Neutrophil (primary cell): ENCODE measurements around the gene NT5DC2.

ENCODE experiments used
- H3K27ac ChIP-seq: fragments of 200-600 bp; sonication (generic); 2 replicates; pipeline ENCODE4 v1.5.1; 2016; ENCODE audit warnings: mild to moderate bottlenecking, moderate library complexity
- H3K27me3 ChIP-seq: fragments of 200-600 bp; sonication (generic); 2 replicates; pipeline ENCODE4 v1.6.0; 2016; ENCODE audit warnings: mild to moderate bottlenecking
- H3K36me3 ChIP-seq: fragments of 200-600 bp; sonication (generic); 2 replicates; pipeline ENCODE4 v1.5.1; 2017
- H3K4me1 ChIP-seq, 2 experiments: fragments of 200-600 bp in 1 of 2; sonication (generic) in 1 of 2; 1 replicate in 1 of 2; 2 replicates in 1 of 2; pipeline versions ENCODE4 v1.5.1 to v1.6.1; 2013 to 2016; ENCODE audit warnings: low read depth in 1 of 2, low read length in 1 of 2, mild to moderate bottlenecking in 1 of 2, moderate library complexity in 1 of 2; ENCODE audit not compliant: control insufficient read depth in 1 of 2, insufficient read depth in 1 of 2
- H3K4me3 ChIP-seq, 2 experiments: fragments of 200-600 bp in 1 of 2; sonication (generic) in 1 of 2; 1 replicate in 1 of 2; 2 replicates in 1 of 2; pipeline ENCODE4 v1.5.1; 2013 to 2016; ENCODE audit warnings: low read depth in 1 of 2, low read length in 1 of 2, mild to moderate bottlenecking in 1 of 2, moderate library complexity in 1 of 2
- H3K9me3 ChIP-seq: fragments of 200-600 bp; sonication (generic); 2 replicates; pipeline ENCODE4 v1.5.1; 2016
- CTCF ChIP-seq: fragments of 200-600 bp; sonication (generic); IDR thresholded peaks from 2 replicates; pipeline ENCODE4 v1.5.1; 2016; ENCODE audit warnings: antibody characterized with exemption

Gene NT5DC2

GRCh38 chr3:52517796-52518722, 15.6 kb downstream of the NT5DC2 start:
- Histone ChIP-seq H3K4me3 (no peak overlapping the region), H3K4me1 (no peaks in the 10 kb centered on the region), H3K36me3 (no peaks in the 10 kb centered on the region), H3K27ac (no peak overlapping the region), H3K9me3 (no peaks in the 10 kb centered on the region), H3K27me3 (peaks cover 4% of the 10 kb centered on the region)
- TF ChIP-seq CTCF, result no peak

GRCh38 chr3:52516509-52517195, 17.0 kb downstream of the NT5DC2 start:
- H3K9me3 ChIP-seq, result no peaks in the 10 kb centered on the region
- no peak for TF ChIP-seq CTCF
- H3K36me3 ChIP-seq, result no peaks in the 10 kb centered on the region

GRCh38 chr3:52515192-52515591, 18.5 kb downstream of the NT5DC2 start:
- no peaks in the 10 kb centered on the region for H3K9me3 ChIP-seq
- H3K27ac ChIP-seq, result no peak overlapping the region
- H3K4me1 ChIP-seq, result no peaks in the 10 kb centered on the region
- H3K27me3 ChIP-seq, result peaks cover 17% of the 10 kb centered on the region
- TF ChIP-seq CTCF, result no peak
- H3K36me3 ChIP-seq, result no peaks in the 10 kb centered on the region
- H3K4me3 ChIP-seq, result no peak overlapping the region

More at GRCh38 chr3:52516509-52517195, 17.0 kb downstream of the NT5DC2 start:
- Histone ChIP-seq H3K27me3 (peaks cover 11% of the 10 kb centered on the region), H3K4me1 (no peaks in the 10 kb centered on the region), H3K4me3 (no peak overlapping the region), H3K27ac (no peak overlapping the region)

- H3K27me3 ChIP-seq, result peaks cover 17% of the 10 kb centered on the region
- H3K4me1 ChIP-seq, result no peaks in the 10 kb centered on the region
- H3K36me3 ChIP-seq, result no peaks in the 10 kb centered on the region
- H3K9me3 ChIP-seq, result no peaks in the 10 kb centered on the region
- no peak for TF ChIP-seq CTCF
- H3K4me3 ChIP-seq, result no peak overlapping the region
- no peak overlapping the region for H3K27ac ChIP-seq
Observed at GRCh38 chr3:52514576-52514975, 19.1 kb downstream of the NT5DC2 start.

- H3K4me1 ChIP-seq, result no peaks in the 10 kb centered on the region
- peaks cover 17% of the 10 kb centered on the region for H3K27me3 ChIP-seq
- no peak overlapping the region for H3K4me3 ChIP-seq
- no peaks in the 10 kb centered on the region for H3K36me3 ChIP-seq
- H3K27ac ChIP-seq, result no peak overlapping the region
- TF ChIP-seq CTCF, result no peak
- no peaks in the 10 kb centered on the region for H3K9me3 ChIP-seq
Observed at GRCh38 chr3:52513281-52513680, 20.4 kb downstream of the NT5DC2 start.
